HepG2 (cell line): ENCODE measurements around the gene VKORC1. TPM values are rescaled to one million over a fixed set of nuclear protein-coding genes. Genes with fewer than 3 reads are reported as not detected.
A peak's percentile ranks its signal among the peaks of the same experiment; 100 is the strongest.

ENCODE experiments used
- BHLHE40 ChIP-seq: IDR thresholded peaks from 2 replicates; pipeline ENCODE4 v1.6.1; 2011; ENCODE audit warnings: low read length, improper control_type of control experiment
- HNF4G ChIP-seq, 2 experiments: sonication (generic) in 1 of 2; formaldehyde crosslinking in 1 of 2; IDR thresholded peaks; 2 replicates each; pipeline versions ENCODE4 v1.4.0 to v1.6.1; 2011 to 2020; ENCODE audit warnings: borderline replicate concordance in 2 of 2, low read depth in 2 of 2, mild to moderate bottlenecking in 2 of 2, low read length in 1 of 2, missing genetic modification reagents in 1 of 2, moderate library complexity in 1 of 2
- HOXD1 ChIP-seq: sonication (generic); formaldehyde crosslinking; IDR thresholded peaks from 2 replicates; pipeline ENCODE4 v1.5.0; 2020; ENCODE audit warnings: missing genetic modification reagents
- KDM5A ChIP-seq: fragments of 200-600 bp; sonication (generic); IDR thresholded peaks from 2 replicates; pipeline ENCODE4 v1.7.0; 2018; ENCODE audit warnings: antibody characterized with exemption, mild to moderate bottlenecking, low read length, borderline replicate concordance
- SRSF1 ChIP-seq: fragments of 200-400 bp; formaldehyde crosslinking; optimal IDR thresholded peaks from 2 replicates; pipeline ENCODE3; 2017; ENCODE audit warnings: mild to moderate bottlenecking, low read depth, low read length, moderate library complexity
- TBX2 ChIP-seq: sonication (generic); formaldehyde crosslinking; IDR thresholded peaks from 2 replicates; pipeline ENCODE4 v1.5.0; 2020; ENCODE audit warnings: missing genetic modification reagents, mild to moderate bottlenecking, borderline replicate concordance
- YEATS4 ChIP-seq: sonication (generic); formaldehyde crosslinking; IDR thresholded peaks from 2 replicates; pipeline ENCODE4 v1.4.0; 2020; ENCODE audit warnings: missing genetic modification reagents, borderline replicate concordance
- ZFY ChIP-seq: sonication (generic); formaldehyde crosslinking; IDR thresholded peaks from 2 replicates; pipeline ENCODE4 v1.4.0; 2020; ENCODE audit warnings: missing genetic modification reagents
- ZNF326 ChIP-seq: sonication (generic); formaldehyde crosslinking; IDR thresholded peaks from 2 replicates; pipeline ENCODE4 v1.4.0; 2020; ENCODE audit warnings: missing genetic modification reagents, borderline replicate concordance
- ZNF772 ChIP-seq: sonication (generic); formaldehyde crosslinking; IDR thresholded peaks from 2 replicates; pipeline ENCODE4 v1.5.0; 2020; ENCODE audit warnings: mild to moderate bottlenecking, missing genetic modification reagents
- polyA plus RNA-seq, 8 experiments: library from polyadenylated mRNA; depleted of rRNA in 3 of 8; stranded (reverse) in 7 of 8; unstranded in 1 of 8; fragments of >200 nt; fragmentation: Illumina TruSeq in 4 of 8; extraction: Trizol in 4 of 8; gene quantifications; 2 replicates each; pipeline versions ENCODE4 v1.2.1 to v1.2.3, GENCODE V29; 2011 to 2016; ENCODE audit warnings: low read depth in 4 of 8, missing spikeins in 1 of 8, mixed read lengths in 1 of 8; ENCODE audit not compliant: insufficient read depth in 1 of 8
- total RNA-seq, 5 experiments: library from RNA; depleted of rRNA; stranded (reverse); fragments of >200 nt; fragmentation: Illumina TruSeq; extraction: Trizol; gene quantifications; 2 replicates each; pipeline ENCODE4 v1.2.3, GENCODE V29; 2016; ENCODE audit warnings: low read depth in 1 of 5
- TF ChIP-seq, protein P1 (sequence below): sonication (generic); formaldehyde crosslinking; IDR thresholded peaks from 2 replicates; pipeline ENCODE4 v1.4.0; 2020; ENCODE audit warnings: mild to moderate bottlenecking, missing genetic modification reagents, borderline replicate concordance
- TF ChIP-seq, protein P2 (sequence below): sonication (generic); formaldehyde crosslinking; IDR thresholded peaks from 2 replicates; pipeline ENCODE4 v1.4.0; 2020; ENCODE audit warnings: missing genetic modification reagents
- TF ChIP-seq, protein P3 (sequence below): sonication (generic); formaldehyde crosslinking; IDR thresholded peaks from 2 replicates; pipeline ENCODE4 v1.5.0; 2020; ENCODE audit warnings: missing genetic modification reagents
- TF ChIP-seq, protein P4 (sequence below): sonication (generic); formaldehyde crosslinking; IDR thresholded peaks from 2 replicates; pipeline ENCODE4 v1.4.0; 2020; ENCODE audit warnings: missing genetic modification reagents
- TF ChIP-seq, protein P5 (sequence below): IDR thresholded peaks from 2 replicates; pipeline ENCODE4 v1.6.1; 2016

The VKORC1 gene
- total and polyA plus RNA-seq, 2 of the 13 experiments (the other 11 are each of a cell fraction or from before 2014, with no cell fraction given) = 141 to 615 TPM

DNA sequence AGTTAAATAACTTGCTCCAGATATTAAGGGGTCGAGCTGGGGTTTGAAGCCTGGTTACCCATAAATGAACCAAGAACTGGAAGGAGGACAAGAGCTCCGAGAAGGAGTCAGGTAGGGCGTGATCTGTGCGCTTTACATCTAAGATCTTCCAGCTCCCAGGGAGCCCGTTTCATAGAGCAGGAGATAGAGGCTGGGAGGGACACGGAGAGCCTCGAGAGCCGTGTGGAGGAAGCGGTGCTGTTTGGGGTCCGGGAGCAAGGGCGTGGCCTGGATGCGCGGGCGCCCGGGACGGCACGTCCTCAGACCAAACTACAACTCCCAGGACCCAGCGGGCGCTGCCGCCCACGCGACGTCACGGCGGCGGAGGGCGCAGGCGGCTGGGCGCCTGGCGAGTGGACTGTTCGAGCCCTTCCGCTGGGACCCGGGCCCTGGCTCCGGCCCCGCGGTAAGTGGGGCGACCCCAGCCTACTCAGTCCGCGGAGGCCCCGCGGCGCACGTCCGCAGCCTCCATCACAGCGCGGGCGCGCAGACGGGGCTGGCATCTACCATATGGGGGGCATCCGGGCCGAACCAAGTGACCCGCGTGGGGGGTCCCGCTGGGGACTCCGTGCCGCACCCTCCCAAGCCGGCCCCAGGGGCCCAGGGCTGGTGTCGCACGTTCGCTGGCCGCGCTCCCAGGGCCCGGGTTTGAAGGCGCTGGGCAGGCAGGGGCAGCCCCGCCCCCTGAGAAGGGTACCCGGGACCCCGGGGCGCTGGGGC is 13.6 kb upstream of the VKORC1 start, which contains the start of gene BCKDK (continued):
- TF ChIP-seq, protein P1, sequence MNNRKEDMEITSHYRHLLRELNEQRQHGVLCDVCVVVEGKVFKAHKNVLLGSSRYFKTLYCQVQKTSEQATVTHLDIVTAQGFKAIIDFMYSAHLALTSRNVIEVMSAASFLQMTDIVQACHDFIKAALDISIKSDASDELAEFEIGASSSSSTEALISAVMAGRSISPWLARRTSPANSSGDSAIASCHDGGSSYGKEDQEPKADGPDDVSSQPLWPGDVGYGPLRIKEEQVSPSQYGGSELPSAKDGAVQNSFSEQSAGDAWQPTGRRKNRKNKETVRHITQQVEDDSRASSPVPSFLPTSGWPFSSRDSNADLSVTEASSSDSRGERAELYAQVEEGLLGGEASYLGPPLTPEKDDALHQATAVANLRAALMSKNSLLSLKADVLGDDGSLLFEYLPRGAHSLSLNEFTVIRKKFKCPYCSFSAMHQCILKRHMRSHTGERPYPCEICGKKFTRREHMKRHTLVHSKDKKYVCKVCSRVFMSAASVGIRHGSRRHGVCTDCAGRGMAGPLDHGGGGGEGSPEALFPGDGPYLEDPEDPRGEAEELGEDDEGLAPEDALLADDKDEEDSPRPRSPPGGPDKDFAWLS (CRISPR knock-in tag) = peak; percentile 26; the same call in 1 of the 2 replicates
- TF ChIP-seq SRSF1 = peak; percentile 46
- peak; percentile 93; the same call in 1 of the 2 replicates for TF ChIP-seq YEATS4 (CRISPR knock-in tag)
- TF ChIP-seq, protein P2, sequence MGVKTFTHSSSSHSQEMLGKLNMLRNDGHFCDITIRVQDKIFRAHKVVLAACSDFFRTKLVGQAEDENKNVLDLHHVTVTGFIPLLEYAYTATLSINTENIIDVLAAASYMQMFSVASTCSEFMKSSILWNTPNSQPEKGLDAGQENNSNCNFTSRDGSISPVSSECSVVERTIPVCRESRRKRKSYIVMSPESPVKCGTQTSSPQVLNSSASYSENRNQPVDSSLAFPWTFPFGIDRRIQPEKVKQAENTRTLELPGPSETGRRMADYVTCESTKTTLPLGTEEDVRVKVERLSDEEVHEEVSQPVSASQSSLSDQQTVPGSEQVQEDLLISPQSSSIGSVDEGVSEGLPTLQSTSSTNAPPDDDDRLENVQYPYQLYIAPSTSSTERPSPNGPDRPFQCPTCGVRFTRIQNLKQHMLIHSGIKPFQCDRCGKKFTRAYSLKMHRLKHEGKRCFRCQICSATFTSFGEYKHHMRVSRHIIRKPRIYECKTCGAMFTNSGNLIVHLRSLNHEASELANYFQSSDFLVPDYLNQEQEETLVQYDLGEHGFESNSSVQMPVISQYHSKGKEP = 0 out of 2 replicates have a peak, but pooled peaks have one; percentile 68
- TF ChIP-seq BHLHE40 = peak; percentile 22; the same call in 1 of the 2 replicates
- TF ChIP-seq, protein P3, sequence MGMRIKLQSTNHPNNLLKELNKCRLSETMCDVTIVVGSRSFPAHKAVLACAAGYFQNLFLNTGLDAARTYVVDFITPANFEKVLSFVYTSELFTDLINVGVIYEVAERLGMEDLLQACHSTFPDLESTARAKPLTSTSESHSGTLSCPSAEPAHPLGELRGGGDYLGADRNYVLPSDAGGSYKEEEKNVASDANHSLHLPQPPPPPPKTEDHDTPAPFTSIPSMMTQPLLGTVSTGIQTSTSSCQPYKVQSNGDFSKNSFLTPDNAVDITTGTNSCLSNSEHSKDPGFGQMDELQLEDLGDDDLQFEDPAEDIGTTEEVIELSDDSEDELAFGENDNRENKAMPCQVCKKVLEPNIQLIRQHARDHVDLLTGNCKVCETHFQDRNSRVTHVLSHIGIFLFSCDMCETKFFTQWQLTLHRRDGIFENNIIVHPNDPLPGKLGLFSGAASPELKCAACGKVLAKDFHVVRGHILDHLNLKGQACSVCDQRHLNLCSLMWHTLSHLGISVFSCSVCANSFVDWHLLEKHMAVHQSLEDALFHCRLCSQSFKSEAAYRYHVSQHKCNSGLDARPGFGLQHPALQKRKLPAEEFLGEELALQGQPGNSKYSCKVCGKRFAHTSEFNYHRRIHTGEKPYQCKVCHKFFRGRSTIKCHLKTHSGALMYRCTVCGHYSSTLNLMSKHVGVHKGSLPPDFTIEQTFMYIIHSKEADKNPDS (CRISPR knock-in tag) = 0 out of 2 replicates have a peak, but pooled peaks have one; percentile 32
- TF ChIP-seq, protein P4, sequence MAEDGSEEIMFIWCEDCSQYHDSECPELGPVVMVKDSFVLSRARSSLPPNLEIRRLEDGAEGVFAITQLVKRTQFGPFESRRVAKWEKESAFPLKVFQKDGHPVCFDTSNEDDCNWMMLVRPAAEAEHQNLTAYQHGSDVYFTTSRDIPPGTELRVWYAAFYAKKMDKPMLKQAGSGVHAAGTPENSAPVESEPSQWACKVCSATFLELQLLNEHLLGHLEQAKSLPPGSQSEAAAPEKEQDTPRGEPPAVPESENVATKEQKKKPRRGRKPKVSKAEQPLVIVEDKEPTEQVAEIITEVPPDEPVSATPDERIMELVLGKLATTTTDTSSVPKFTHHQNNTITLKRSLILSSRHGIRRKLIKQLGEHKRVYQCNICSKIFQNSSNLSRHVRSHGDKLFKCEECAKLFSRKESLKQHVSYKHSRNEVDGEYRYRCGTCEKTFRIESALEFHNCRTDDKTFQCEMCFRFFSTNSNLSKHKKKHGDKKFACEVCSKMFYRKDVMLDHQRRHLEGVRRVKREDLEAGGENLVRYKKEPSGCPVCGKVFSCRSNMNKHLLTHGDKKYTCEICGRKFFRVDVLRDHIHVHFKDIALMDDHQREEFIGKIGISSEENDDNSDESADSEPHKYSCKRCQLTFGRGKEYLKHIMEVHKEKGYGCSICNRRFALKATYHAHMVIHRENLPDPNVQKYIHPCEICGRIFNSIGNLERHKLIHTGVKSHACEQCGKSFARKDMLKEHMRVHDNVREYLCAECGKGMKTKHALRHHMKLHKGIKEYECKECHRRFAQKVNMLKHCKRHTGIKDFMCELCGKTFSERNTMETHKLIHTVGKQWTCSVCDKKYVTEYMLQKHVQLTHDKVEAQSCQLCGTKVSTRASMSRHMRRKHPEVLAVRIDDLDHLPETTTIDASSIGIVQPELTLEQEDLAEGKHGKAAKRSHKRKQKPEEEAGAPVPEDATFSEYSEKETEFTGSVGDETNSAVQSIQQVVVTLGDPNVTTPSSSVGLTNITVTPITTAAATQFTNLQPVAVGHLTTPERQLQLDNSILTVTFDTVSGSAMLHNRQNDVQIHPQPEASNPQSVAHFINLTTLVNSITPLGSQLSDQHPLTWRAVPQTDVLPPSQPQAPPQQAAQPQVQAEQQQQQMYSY (CRISPR knock-in tag) = peak; percentile 40; the same call in 1 of the 2 replicates
- TF ChIP-seq, protein P5, sequence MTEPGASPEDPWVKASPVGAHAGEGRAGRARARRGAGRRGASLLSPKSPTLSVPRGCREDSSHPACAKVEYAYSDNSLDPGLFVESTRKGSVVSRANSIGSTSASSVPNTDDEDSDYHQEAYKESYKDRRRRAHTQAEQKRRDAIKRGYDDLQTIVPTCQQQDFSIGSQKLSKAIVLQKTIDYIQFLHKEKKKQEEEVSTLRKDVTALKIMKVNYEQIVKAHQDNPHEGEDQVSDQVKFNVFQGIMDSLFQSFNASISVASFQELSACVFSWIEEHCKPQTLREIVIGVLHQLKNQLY = peak; percentile 62; the same call in 1 of the 2 replicates
- peak; percentile 77; the same call in 1 of the 2 replicates for TF ChIP-seq TBX2 (CRISPR knock-in tag)
- TF ChIP-seq ZNF772 (CRISPR knock-in tag) = peak; percentile 58; the same call in 1 of the 2 replicates
- peak; percentile 70; the same call in 1 of the 2 replicates for TF ChIP-seq HOXD1 (CRISPR knock-in tag)
- TF ChIP-seq KDM5A = peak; percentile 50; the same call in 1 of the 2 replicates
- peak; percentile 90 for TF ChIP-seq ZFY (CRISPR knock-in tag)
- no peak for TF ChIP-seq ZNF326 (CRISPR knock-in tag)
- no peak for TF ChIP-seq HNF4G (IDR thresholded peaks at IDR 0.05; ENCODE audit: borderline replicate concordance, low read depth, low read length)
- TF ChIP-seq HNF4G (CRISPR knock-in tag; IDR thresholded peaks at IDR 0.05; ENCODE audit: borderline replicate concordance, low read depth) = no peak
